Right lobe of liver (tissue), 6 donors: ENCODE results near the gene ARHGAP42. TPM values are rescaled to one million over a fixed set of nuclear protein-coding genes. Genes with fewer than 3 reads are reported as not detected.

Source experiments
- ATAC-seq, 4 donors: fragments of 200-7000 bp; cut with Tn5 transposase; one replicate each; pipeline ENCODE4 v1.9.1; 2020; ENCODE audit warnings: mild to moderate bottlenecking in 4 of 4, moderate library complexity in 4 of 4
- DNase-seq, 3 donors: peaks; one replicate each; pipeline ENCODE4 v3.0.0-alpha.2; 2020
- H3K27ac ChIP-seq, 3 donors: fragments of 200-600 bp; one replicate each; pipeline ENCODE4 v1.8.0; 2022
- H3K27me3 ChIP-seq, 2 donors: fragments of 200-600 bp; one replicate each; pipeline ENCODE4 v1.8.0; 2022
- H3K36me3 ChIP-seq, 4 donors: fragments of 200-600 bp; sonication (generic) in 1 of 4; one replicate each; pipeline versions ENCODE4 v1.5.1 to v1.8.0; 2017 to 2022; ENCODE audit warnings: control low read depth in 1 of 4
- H3K4me1 ChIP-seq, 4 donors: fragments of 200-600 bp; sonication (generic) in 1 of 4; one replicate each; pipeline versions ENCODE4 v1.5.1 to v1.8.0; 2017 to 2022; ENCODE audit warnings: control low read depth in 1 of 4
- H3K4me3 ChIP-seq, 3 donors: fragments of 200-600 bp; one replicate each; pipeline ENCODE4 v1.8.0; 2022
- H3K9me3 ChIP-seq, 4 donors: fragments of 200-600 bp; sonication (generic) in 1 of 4; one replicate each; pipeline versions ENCODE4 v1.5.1 to v1.8.0; 2017 to 2022; ENCODE audit warnings: control low read depth in 1 of 4
- POLR2A ChIP-seq: fragments of 450-650 bp; IDR thresholded peaks from one replicate; pipeline ENCODE4 v1.6.1; 2017; ENCODE audit warnings: antibody characterized with exemption, mild to moderate bottlenecking
- WGBS: methylation state at CpG from one replicate; pipeline ENCODE4 v1.1.6; 2018; ENCODE audit warnings: low coverage, low lambda C conversion rate; ENCODE audit not compliant: insufficient coverage; ENCODE audit errors: missing lambda C conversion rate; 5-methylcytosine and 5-hydroxymethylcytosine counted together
- intact Hi-C, 2 donors: fragments of 100-400 bp; cut with DNase I; formaldehyde crosslinking; loops; one replicate each; pipeline versions ENCODE4 v1.11.2 to v1.14.1; 2022
- total RNA-seq, 6 experiments: library from RNA; depleted of rRNA in 2 of 6; stranded (reverse); fragments of >200 nt in 2 of 6; fragmentation: NEBNext Ultra II Directional in 3 of 6; extraction: Animal tissue kit (Norgen Biotek cat#: 25700) in 3 of 6; gene quantifications; one replicate each; pipeline versions ENCODE4 v1.1.0 to v1.2.4, GENCODE V29; 2016 to 2023
- TF ChIP-seq, protein P1 (sequence below), 4 donors: fragments of 200-600 bp in 3 of 4; fragments of 450-650 bp in 1 of 4; IDR thresholded peaks; one replicate each; pipeline versions ENCODE4 v1.5.1 to v1.8.0; 2016 to 2022; ENCODE audit warnings: antibody characterized with exemption in 4 of 4, mild to moderate bottlenecking in 2 of 4
- donor health status: DM: no; HTN: yes; CAD: no.
- donor health status: DM: no; HTN: no; CAD: no.
- donor health status: DM: no; HTN: no; CAD: no.
- donor health status: DM: no; HTN: yes; CAD: no.
- donor health status: DM: no; HTN: yes; CAD: no.

Gene ARHGAP42
- total RNA-seq, 6 experiments from 2014 or later: 8.7 to 15.8 (median 13.1) TPM

DNA sequence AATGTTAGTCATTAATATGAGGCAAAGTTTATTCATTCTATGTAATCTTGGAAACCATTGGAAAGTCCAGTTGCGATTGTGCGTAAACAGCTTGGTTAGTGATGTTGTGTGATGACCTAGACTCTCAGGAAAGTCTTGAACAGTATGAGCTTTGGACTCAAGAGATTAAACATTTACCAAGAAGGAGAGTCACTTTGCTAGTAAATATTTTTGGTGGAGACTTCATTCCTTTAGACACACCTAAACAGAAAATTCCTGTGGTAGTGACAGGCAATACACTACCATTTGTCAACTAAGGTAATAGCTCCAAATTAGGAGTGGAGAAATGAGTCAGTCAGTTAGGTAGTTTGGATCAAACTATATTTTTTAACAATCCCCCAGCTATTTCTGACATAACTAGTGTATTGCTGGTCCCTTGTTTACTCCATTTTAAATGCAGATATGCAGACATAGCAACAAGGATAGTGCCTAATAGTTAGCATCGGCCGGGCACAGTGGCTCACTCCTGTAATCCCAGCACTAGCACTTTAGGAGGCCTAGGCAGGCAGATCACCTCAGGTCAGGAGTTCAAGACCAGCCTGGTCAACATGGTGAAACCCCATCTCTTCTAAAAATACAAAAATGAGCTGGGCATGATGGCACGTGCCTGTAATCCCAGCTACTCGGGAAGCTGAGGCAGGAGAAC is 89.3 kb downstream of the ARHGAP42 start:
- H3K36me3 ChIP-seq: no peaks in the 10 kb centered on the region
- H3K9me3 ChIP-seq: no peaks in the 10 kb centered on the region
- ATAC-seq (peak; percentile 73 to 79 (median 76)), DNase-seq (no peak)
- no peaks in the 10 kb centered on the region for H3K27me3 ChIP-seq
- H3K27ac ChIP-seq: peak overlapping the region in 2 of 3 donors; percentile 57 to 87
- WGBS: 52% methylated on average over 5 of the region's 6 CpGs
- H3K4me3 ChIP-seq: no peak overlapping the region
- no peak for TF ChIP-seq POLR2A
- TF ChIP-seq, protein P1, sequence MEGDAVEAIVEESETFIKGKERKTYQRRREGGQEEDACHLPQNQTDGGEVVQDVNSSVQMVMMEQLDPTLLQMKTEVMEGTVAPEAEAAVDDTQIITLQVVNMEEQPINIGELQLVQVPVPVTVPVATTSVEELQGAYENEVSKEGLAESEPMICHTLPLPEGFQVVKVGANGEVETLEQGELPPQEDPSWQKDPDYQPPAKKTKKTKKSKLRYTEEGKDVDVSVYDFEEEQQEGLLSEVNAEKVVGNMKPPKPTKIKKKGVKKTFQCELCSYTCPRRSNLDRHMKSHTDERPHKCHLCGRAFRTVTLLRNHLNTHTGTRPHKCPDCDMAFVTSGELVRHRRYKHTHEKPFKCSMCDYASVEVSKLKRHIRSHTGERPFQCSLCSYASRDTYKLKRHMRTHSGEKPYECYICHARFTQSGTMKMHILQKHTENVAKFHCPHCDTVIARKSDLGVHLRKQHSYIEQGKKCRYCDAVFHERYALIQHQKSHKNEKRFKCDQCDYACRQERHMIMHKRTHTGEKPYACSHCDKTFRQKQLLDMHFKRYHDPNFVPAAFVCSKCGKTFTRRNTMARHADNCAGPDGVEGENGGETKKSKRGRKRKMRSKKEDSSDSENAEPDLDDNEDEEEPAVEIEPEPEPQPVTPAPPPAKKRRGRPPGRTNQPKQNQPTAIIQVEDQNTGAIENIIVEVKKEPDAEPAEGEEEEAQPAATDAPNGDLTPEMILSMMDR (IDR thresholded peaks at IDR 0.05): no peak
- peaks cover 0 to 26% (median 11%) of the 10 kb centered on the region in 4 donors for H3K4me1 ChIP-seq
- intact Hi-C loops: no loop called here

DNA sequence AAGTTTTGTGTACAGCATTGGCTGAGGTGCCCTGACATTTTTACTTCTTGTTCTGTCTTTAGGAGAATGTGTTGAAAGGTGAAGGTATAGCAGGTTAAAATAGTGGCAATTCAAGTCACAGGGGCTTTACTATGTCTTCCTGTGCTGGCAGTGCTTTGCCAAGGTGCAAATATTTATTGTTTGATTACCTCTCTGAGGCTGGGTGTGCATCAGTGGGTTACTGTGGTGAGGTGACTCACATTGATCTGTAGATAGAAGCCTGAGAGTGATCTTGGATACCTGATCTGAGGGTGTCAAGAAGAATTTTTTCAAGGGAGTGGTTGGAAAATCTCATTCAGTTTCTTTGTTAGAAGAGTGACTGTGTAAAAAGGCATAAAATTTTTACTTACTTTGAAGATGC is 90.0 kb downstream of the ARHGAP42 start:
- no peak for TF ChIP-seq POLR2A
- TF ChIP-seq, protein P1 (IDR thresholded peaks at IDR 0.05): no peak
- Histone ChIP-seq H3K27ac (peak overlapping the region in 2 of 3 donors; percentile 57 to 87), H3K4me3 (no peak overlapping the region), H3K36me3 (no peaks in the 10 kb centered on the region), H3K9me3 (no peaks in the 10 kb centered on the region), H3K27me3 (no peaks in the 10 kb centered on the region), H3K4me1 (peaks cover 0 to 26% (median 11%) of the 10 kb centered on the region in 4 donors)
- ATAC-seq (peak; percentile 67 to 84 (median 76)), DNase-seq (no peak)
- intact Hi-C loops: no loop called here

DNA sequence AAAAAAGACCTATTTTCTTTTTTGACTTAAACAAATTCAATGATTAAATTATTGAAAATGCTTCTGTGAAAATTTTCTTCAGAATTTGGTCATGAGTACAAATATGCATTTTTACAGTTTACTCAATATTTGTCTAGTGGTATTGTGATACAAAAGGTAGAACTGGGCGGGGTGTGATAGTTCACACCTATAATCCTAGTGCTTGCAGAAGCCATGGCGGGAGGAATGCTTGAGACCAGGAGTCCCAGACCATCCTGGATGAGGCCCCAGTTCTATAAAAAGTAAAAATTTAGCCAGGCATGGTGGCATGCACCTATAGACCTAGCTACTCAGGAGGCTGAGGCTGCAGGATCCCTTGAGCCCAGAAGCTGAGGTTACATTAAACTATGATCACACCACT is 90.6 kb downstream of the ARHGAP42 start:
- intact Hi-C loops: no loop called here
- no peak for ATAC-seq

DNA sequence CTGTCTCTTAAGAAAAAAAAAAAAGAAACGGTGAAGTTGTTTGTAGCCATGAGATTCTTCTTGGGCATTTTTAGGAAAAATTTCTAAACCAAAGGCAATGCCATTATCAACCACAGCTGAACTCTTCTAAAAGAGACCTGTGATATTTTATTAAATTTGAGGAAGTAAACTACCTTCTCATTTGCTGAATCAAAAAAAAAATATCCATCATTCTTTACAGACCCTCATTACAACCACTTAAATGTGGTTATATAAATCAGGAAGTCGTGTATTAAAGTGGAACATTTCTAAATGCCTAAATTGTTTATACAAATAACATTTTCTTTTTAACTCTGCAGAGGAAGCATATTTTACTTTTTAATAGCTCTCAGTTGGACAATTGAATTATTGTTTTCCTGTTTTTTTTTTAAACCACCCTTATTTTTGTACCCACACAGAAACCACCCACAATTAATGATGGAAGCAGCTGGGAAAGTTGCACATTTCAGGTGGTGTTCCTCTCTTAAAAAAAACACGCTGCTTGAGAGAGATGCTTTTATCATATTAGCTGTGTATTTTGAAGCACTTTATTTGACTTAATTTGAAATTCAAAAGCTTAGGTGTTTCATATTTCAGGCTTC is 91.2 kb downstream of the ARHGAP42 start:
- intact Hi-C loops: no loop called here
- no peaks in the 10 kb centered on the region for H3K9me3 ChIP-seq
- ATAC-seq: no peak
- DNase-seq: no peak
- WGBS: 47% methylated on average over 3 of the region's 3 CpGs
- peaks cover 0 to 26% (median 11%) of the 10 kb centered on the region in 4 donors for H3K4me1 ChIP-seq
- no peaks in the 10 kb centered on the region for H3K27me3 ChIP-seq
- H3K4me3 ChIP-seq: no peak overlapping the region
- no peak for TF ChIP-seq POLR2A
- TF ChIP-seq, protein P1 (IDR thresholded peaks at IDR 0.05): no peak
- H3K27ac ChIP-seq: peak overlapping the region in 1 of 3 donors; percentile 15
- no peaks in the 10 kb centered on the region for H3K36me3 ChIP-seq

More for the DNA sequence above, 90.6 kb downstream of the ARHGAP42 start:
- H3K4me1 ChIP-seq: peaks cover 0 to 26% (median 11%) of the 10 kb centered on the region in 4 donors
- H3K27me3 ChIP-seq: no peaks in the 10 kb centered on the region
- TF ChIP-seq, protein P1 (IDR thresholded peaks at IDR 0.05): no peak
- TF ChIP-seq POLR2A: no peak
- no peaks in the 10 kb centered on the region for H3K36me3 ChIP-seq
- H3K4me3 ChIP-seq: no peak overlapping the region
- H3K9me3 ChIP-seq: no peaks in the 10 kb centered on the region
- no peak for DNase-seq
- H3K27ac ChIP-seq: peak overlapping the region in 2 of 3 donors; percentile 57 to 87
- 54% methylated on average over 2 of the region's 2 CpGs for WGBS
